Epithelial cell of proximal tubule (primary cell): ENCODE data around the gene THRSP. TPM values are rescaled to one million over a fixed set of nuclear protein-coding genes. Genes with fewer than 3 reads are reported as not detected.

Experiments
- DNase-seq: peaks from one replicate; pipeline ENCODE4 v3.0.0-alpha.2; 2011; ENCODE audit warnings: low read depth
- H3K4me3 ChIP-seq: 2 replicates; pipeline ENCODE4 v1.5.1; 2011; ENCODE audit warnings: low read depth, mild to moderate bottlenecking, low read length
- total RNA-seq: library from RNA; depleted of rRNA; stranded (reverse); fragments of >200 nt; gene quantifications from 2 replicates; pipeline ENCODE4 v1.2.3, GENCODE V29; 2015
- TF ChIP-seq, protein P1 (sequence below): conservative IDR thresholded peaks from 2 replicates; pipeline ENCODE4 v1.5.1; 2012; ENCODE audit warnings: low read depth, mild to moderate bottlenecking, low read length

The THRSP gene
- total RNA-seq, 1 donor from 2014 or later = not detected

DNA sequence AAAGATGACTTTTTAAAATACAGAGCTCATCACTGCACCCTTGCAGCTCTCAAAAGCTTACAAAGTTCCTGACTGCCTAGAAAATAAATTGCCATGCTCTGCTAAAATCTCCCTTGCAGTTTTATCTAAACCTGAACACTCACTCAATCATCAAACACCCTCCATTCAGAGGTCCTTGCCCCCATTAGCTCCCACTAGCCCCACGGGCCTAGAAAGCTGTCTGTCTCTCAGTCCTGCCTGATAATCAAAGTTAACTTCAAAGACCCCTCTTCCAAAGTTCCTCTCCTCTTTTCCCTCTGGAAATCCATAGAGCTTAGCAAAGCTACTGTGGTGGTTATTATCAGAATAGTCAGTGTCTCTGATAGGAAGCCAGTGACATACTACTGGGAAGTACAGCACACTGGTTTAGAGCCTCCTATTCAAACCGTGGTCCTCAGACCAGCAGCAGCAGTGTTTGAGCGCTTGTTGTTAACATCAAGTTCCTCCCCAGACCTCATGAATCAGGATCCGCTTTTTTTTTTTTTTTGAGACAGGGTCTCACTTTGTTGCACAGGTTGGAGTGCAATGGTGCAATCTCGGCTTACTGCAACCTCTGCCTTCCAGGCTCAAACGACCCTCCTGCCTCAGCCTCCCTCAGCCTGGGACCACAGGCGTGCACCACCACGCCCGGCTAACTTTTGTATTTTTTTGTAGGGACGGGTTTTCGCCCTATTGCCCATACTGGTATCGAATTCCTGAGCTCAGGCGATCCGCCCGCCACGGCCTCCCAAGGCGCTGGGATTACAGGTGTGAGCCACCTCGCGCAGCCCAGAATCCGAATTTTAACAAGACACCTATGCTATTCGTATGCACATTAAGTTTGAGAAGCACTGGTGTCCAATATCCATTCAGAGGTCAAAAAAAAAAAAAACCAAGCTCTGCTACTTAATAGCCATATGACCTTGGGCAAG is 14.8 kb downstream of the THRSP start:
- H3K4me3 ChIP-seq = peak overlapping the region; percentile 94
- DNase-seq = no peak
- TF ChIP-seq, protein P1, sequence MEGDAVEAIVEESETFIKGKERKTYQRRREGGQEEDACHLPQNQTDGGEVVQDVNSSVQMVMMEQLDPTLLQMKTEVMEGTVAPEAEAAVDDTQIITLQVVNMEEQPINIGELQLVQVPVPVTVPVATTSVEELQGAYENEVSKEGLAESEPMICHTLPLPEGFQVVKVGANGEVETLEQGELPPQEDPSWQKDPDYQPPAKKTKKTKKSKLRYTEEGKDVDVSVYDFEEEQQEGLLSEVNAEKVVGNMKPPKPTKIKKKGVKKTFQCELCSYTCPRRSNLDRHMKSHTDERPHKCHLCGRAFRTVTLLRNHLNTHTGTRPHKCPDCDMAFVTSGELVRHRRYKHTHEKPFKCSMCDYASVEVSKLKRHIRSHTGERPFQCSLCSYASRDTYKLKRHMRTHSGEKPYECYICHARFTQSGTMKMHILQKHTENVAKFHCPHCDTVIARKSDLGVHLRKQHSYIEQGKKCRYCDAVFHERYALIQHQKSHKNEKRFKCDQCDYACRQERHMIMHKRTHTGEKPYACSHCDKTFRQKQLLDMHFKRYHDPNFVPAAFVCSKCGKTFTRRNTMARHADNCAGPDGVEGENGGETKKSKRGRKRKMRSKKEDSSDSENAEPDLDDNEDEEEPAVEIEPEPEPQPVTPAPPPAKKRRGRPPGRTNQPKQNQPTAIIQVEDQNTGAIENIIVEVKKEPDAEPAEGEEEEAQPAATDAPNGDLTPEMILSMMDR = no peak

GRCh38 chr11:78079232-78080083 is 15.8 kb downstream of the THRSP start, which contains the start of gene NDUFC2:
Gene NDUFC2, minus strand, starts transcription at chr11:78079862. Its CDS starts 118 bp downstream, at chr11:78079744.
- H3K4me3 ChIP-seq = peak within 1 kb of the TSS; percentile 94
- DNase-seq = no peak
- TF ChIP-seq, protein P1 = no peak

GRCh38 chr11:78080084-78080817 is 16.6 kb downstream of the THRSP start:
- peak overlapping the region; percentile 94 for H3K4me3 ChIP-seq
- no peak for DNase-seq
- TF ChIP-seq, protein P1 = no peak

GRCh38 chr11:78080818-78081495 is 17.3 kb downstream of the THRSP start:
- DNase-seq = no peak
- H3K4me3 ChIP-seq = no peak overlapping the region
- TF ChIP-seq, protein P1 = no peak

GRCh38 chr11:78081583-78081982 is 17.9 kb downstream of the THRSP start:
- TF ChIP-seq, protein P1 = no peak
- no peak overlapping the region for H3K4me3 ChIP-seq

DNA sequence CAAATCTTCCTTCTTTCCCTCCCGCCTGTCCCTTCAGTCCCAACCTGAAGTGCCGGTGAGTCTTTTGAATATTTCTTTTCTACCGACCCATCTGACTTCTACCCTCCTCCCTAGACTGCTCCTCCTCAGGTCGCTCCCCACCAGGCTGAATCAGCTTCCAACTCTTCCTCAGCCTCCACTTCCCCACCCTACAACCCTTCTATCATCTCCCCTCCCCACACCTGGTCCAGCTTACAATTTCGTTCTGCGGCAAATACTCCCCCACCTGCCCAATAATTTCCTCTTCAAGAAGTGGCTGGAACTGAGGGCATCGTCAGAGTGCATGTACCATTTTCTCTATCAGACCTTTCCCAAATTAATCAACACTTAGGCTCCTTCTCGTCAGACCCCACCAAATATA is 18.5 kb downstream of the THRSP start:
- no peak overlapping the region for H3K4me3 ChIP-seq
- no peak for DNase-seq
- TF ChIP-seq, protein P1 = no peak

More at GRCh38 chr11:78081583-78081982, 17.9 kb downstream of the THRSP start:
- DNase-seq = no peak
